Naive thymus-derived CD8-positive, alpha-beta T cell (primary cell): Measurements from ENCODE around the gene FMNL1. TPM values are rescaled to one million over a fixed set of nuclear protein-coding genes. Genes with fewer than 3 reads are reported as not detected.

ENCODE experiments used
- ATAC-seq, 2 donors: fragments of 150-1000 bp; cut with Tn5 transposase in 1 of 2; sonication (Bioruptor Pico), chemical (Tn5 transposase) in 1 of 2; 1 replicate in 1 of 2; 2 replicates in 1 of 2; pipeline ENCODE4 v1.10.0; 2021; ENCODE audit warnings: mild to moderate bottlenecking in 2 of 2, moderate library complexity in 2 of 2
- POLR2A ChIA-PET: fragments of 350-600 bp; sonication (Branson Sonifier 250); formaldehyde crosslinking; loops from one replicate; lab custom pipeline; 2021; ENCODE audit warnings: antibody characterized with exemption; lab: Charles Lee
- DNase-seq, 10 donors: peaks; one replicate each; pipeline versions ENCODE4 v3.0.0 to v3.0.0-alpha.2; 2020 to 2022
- H3K27ac Mint-ChIP-seq, 10 donors: one replicate each; pipeline ENCODE4 v1.8.0; 2020 to 2022; ENCODE audit warnings: mild to moderate bottlenecking in 10 of 10, mixed read lengths in 10 of 10, moderate library complexity in 4 of 10, inconsistent platforms in 1 of 10
- H3K27me3 Mint-ChIP-seq, 5 donors: one replicate each; pipeline ENCODE4 v1.8.0; 2021 to 2022; ENCODE audit warnings: mixed read lengths in 5 of 5
- H3K36me3 Mint-ChIP-seq, 3 donors: one replicate each; pipeline ENCODE4 v1.8.0; 2020 to 2022; ENCODE audit warnings: mixed read lengths in 3 of 3, mild to moderate bottlenecking in 2 of 3, inconsistent platforms in 1 of 3
- H3K4me1 Mint-ChIP-seq, 4 donors: one replicate each; pipeline ENCODE4 v1.8.0; 2021 to 2022; ENCODE audit warnings: mixed read lengths in 4 of 4
- H3K4me3 Mint-ChIP-seq, 10 donors: one replicate each; pipeline ENCODE4 v1.8.0; 2020 to 2022; ENCODE audit warnings: mild to moderate bottlenecking in 10 of 10, mixed read lengths in 10 of 10, moderate library complexity in 6 of 10, inconsistent platforms in 1 of 10
- H3K9me3 Mint-ChIP-seq, 9 donors: one replicate each; pipeline ENCODE4 v1.8.0; 2020 to 2022; ENCODE audit warnings: mixed read lengths in 9 of 9, mild to moderate bottlenecking in 3 of 9, inconsistent platforms in 1 of 9, moderate library complexity in 1 of 9
- polyA plus RNA-seq, 3 donors: library from polyadenylated mRNA; unstranded; fragments of 300-500 nt; fragmentation: Illumina TruSeq; gene quantifications; one replicate each; pipeline ENCODE4 v1.2.3, GENCODE V29; 2021
- total RNA-seq, 8 experiments: library from RNA in 2 of 8; stranded (reverse) in 2 of 8; gene quantifications; one replicate each; pipeline ENCODE4 v1.2.3 and lab custom pipeline; 2021 to 2026

FMNL1 gene
- total and polyA plus RNA-seq, 5 experiments from 2014 or later, result 18.0 to 394 (median 35.5) TPM

GRCh38 chr17:45238155-45238774 is 16.6 kb downstream of the FMNL1 start:
- Mint-ChIP-seq H3K27me3 (no peaks in the 10 kb centered on the region), H3K9me3 (no peaks in the 10 kb centered on the region), H3K4me1 (peaks cover 25 to 62% (median 47%) of the 10 kb centered on the region in 4 donors), H3K4me3 (no peak overlapping the region), H3K27ac (peak overlapping the region; percentile 72 to 94 (median 84)), H3K36me3 (peaks cover 5 to 81% (median 21%) of the 10 kb centered on the region in 3 donors)
- POLR2A ChIA-PET, result interaction anchor here (36.4 to 47.5 kb wide), 2 partner anchors 7 to 11 kb away, joined by 1514 read pairs; partner anchors contain the start of genes FMNL1 and SPATA32
- ATAC-seq, result no peak
- no peak for DNase-seq

GRCh38 chr17:45240905-45241327 is 19.2 kb downstream of the FMNL1 start:
- Mint-ChIP-seq H3K9me3 (no peaks in the 10 kb centered on the region), H3K4me1 (peaks cover 12 to 46% (median 32%) of the 10 kb centered on the region in 4 donors), H3K36me3 (peaks cover 5 to 81% (median 18%) of the 10 kb centered on the region in 3 donors), H3K4me3 (no peak overlapping the region), H3K27me3 (no peaks in the 10 kb centered on the region), H3K27ac (peak overlapping the region in 1 of 10 donors; percentile 41)
- no peak for ATAC-seq
- no peak for DNase-seq
- POLR2A ChIA-PET, result interaction anchor here (0.6 to 47.5 kb wide), 5 partner anchors 8 to 93 kb away, joined by 3 to 1514 read pairs (median 5); partner anchors contain the start of genes FMNL1, HEXIM1, MAP3K14 and SPATA32

GRCh38 chr17:45241328-45242028 is 19.8 kb downstream of the FMNL1 start:
- Mint-ChIP-seq H3K9me3 (no peaks in the 10 kb centered on the region), H3K4me1 (peaks cover 14 to 51% (median 35%) of the 10 kb centered on the region in 4 donors), H3K4me3 (no peak overlapping the region), H3K27ac (no peak overlapping the region), H3K36me3 (peaks cover 5 to 81% (median 17%) of the 10 kb centered on the region in 3 donors), H3K27me3 (no peaks in the 10 kb centered on the region)
- no peak for DNase-seq
- POLR2A ChIA-PET, result interaction anchor here (1.0 to 47.5 kb wide), 4 partner anchors 7 to 93 kb away, joined by 3 to 1514 read pairs (median 759); partner anchors contain the start of genes FMNL1, HEXIM1, MAP3K14 and SPATA32
- no peak for ATAC-seq

GRCh38 chr17:45242029-45242414 is 20.3 kb downstream of the FMNL1 start:
- H3K27me3 Mint-ChIP-seq, result no peaks in the 10 kb centered on the region
- H3K36me3 Mint-ChIP-seq, result peaks cover 5 to 83% (median 17%) of the 10 kb centered on the region in 3 donors
- H3K9me3 Mint-ChIP-seq, result no peaks in the 10 kb centered on the region
- no peak overlapping the region for H3K4me3 Mint-ChIP-seq
- DNase-seq (no peak), ATAC-seq (no peak)
- POLR2A ChIA-PET, result interaction anchor here (1.2 to 47.5 kb wide), 3 partner anchors 7 to 94 kb away, joined by 3 to 1514 read pairs (median 1514); partner anchors contain the start of genes FMNL1, HEXIM1 and SPATA32
- peaks cover 17 to 56% (median 40%) of the 10 kb centered on the region in 4 donors for H3K4me1 Mint-ChIP-seq
- peak overlapping the region in 3 of 10 donors; percentile 40 to 74 (median 60) for H3K27ac Mint-ChIP-seq

- Mint-ChIP-seq H3K4me1 (peaks cover 16 to 55% (median 44%) of the 10 kb centered on the region in 4 donors), H3K36me3 (peaks cover 5 to 69% (median 6%) of the 10 kb centered on the region in 3 donors), H3K9me3 (no peaks in the 10 kb centered on the region), H3K27me3 (no peaks in the 10 kb centered on the region), H3K27ac (peak overlapping the region in 5 of 10 donors; percentile 29 to 99 (median 44)), H3K4me3 (no peak overlapping the region)
- POLR2A ChIA-PET, result interaction anchor here (0.6 to 47.5 kb wide), 5 partner anchors 5 to 147 kb away, joined by 4 to 1514 read pairs (median 9); partner anchors contain the start of genes FMNL1, MAP3K14 and SPATA32
- no peak for DNase-seq
- ATAC-seq, result no peak
Measured at GRCh38 chr17:45243750-45244149, 22.1 kb downstream of the FMNL1 start.

- POLR2A ChIA-PET, result interaction anchor here (0.8 to 47.5 kb wide), 4 partner anchors 4 to 72 kb away, joined by 5 to 1514 read pairs (median 762); partner anchors contain the start of genes FMNL1, MAP3K14 and SPATA32
- Mint-ChIP-seq H3K36me3 (peaks cover 0 to 63% (median 4%) of the 10 kb centered on the region in 3 donors), H3K27ac (peak overlapping the region; percentile 14 to 99 (median 64)), H3K4me1 (peaks cover 15 to 54% (median 48%) of the 10 kb centered on the region in 4 donors), H3K4me3 (peak overlapping the region in 5 of 10 donors; percentile 4 to 54 (median 30)), H3K9me3 (no peaks in the 10 kb centered on the region), H3K27me3 (no peaks in the 10 kb centered on the region)
- DNase-seq, result no peak
- no peak for ATAC-seq
Measured at GRCh38 chr17:45244725-45245656, 23.3 kb downstream of the FMNL1 start.

GRCh38 chr17:45246338-45246737 is 24.7 kb downstream of the FMNL1 start:
- ATAC-seq, result no peak
- peaks cover 16 to 67% (median 60%) of the 10 kb centered on the region in 4 donors for H3K4me1 Mint-ChIP-seq
- DNase-seq, result no peak
- peaks cover 0 to 59% (median 4%) of the 10 kb centered on the region in 3 donors for H3K36me3 Mint-ChIP-seq
- POLR2A ChIA-PET, result interaction anchor here (0.8 to 47.5 kb wide), 9 partner anchors 2 to 139 kb away, joined by 3 to 1514 read pairs (median 13); partner anchors contain the start of genes FMNL1, HEXIM1, HEXIM2 and MAP3K14
- H3K9me3 Mint-ChIP-seq, result no peaks in the 10 kb centered on the region
- H3K27ac Mint-ChIP-seq, result peak overlapping the region; percentile 74 to 99 (median 98)
- no peaks in the 10 kb centered on the region for H3K27me3 Mint-ChIP-seq
- peak overlapping the region; percentile 53 to 93 (median 88) for H3K4me3 Mint-ChIP-seq

- Mint-ChIP-seq H3K27ac (peak overlapping the region; percentile 92 to 99 (median 98)), H3K36me3 (peaks cover 0 to 62% (median 6%) of the 10 kb centered on the region in 3 donors), H3K4me3 (peak overlapping the region; percentile 85 to 93 (median 92)), H3K9me3 (no peaks in the 10 kb centered on the region), H3K4me1 (peaks cover 16 to 70% (median 66%) of the 10 kb centered on the region in 4 donors), H3K27me3 (no peaks in the 10 kb centered on the region)
- POLR2A ChIA-PET, result interaction anchor here (0.7 to 47.5 kb wide), 11 partner anchors 2 to 142 kb away, joined by 3 to 1514 read pairs (median 5); partner anchors contain the start of genes FMNL1, HEXIM1, HEXIM2 and MAP3K14
- DNase-seq (peak in 6 of 10 donors; percentile 15 to 88 (median 76)), ATAC-seq (peak; percentile 47 to 56)
Measured at GRCh38 chr17:45246861-45247428, 25.3 kb downstream of the FMNL1 start.

GRCh38 chr17:45247429-45248131 is 25.9 kb downstream of the FMNL1 start:
- H3K4me1 Mint-ChIP-seq, result peaks cover 20 to 73% (median 71%) of the 10 kb centered on the region in 4 donors
- no peaks in the 10 kb centered on the region for H3K9me3 Mint-ChIP-seq
- POLR2A ChIA-PET, result interaction anchor here (0.7 to 47.5 kb wide), 19 partner anchors 1 to 187 kb away, joined by 3 to 1514 read pairs (median 5); partner anchors contain the start of genes FMNL1, HEXIM1, HEXIM2 and MAP3K14
- DNase-seq, result peak; percentile 90 to 98 (median 92)
- ATAC-seq, result peak; percentile 76 to 79
- H3K27ac Mint-ChIP-seq, result peak overlapping the region; percentile 92 to 99 (median 98)
- H3K36me3 Mint-ChIP-seq, result peaks cover 0 to 58% (median 9%) of the 10 kb centered on the region in 3 donors
- H3K27me3 Mint-ChIP-seq, result no peaks in the 10 kb centered on the region
- peak overlapping the region; percentile 85 to 93 (median 92) for H3K4me3 Mint-ChIP-seq
